ENCODE measurements around the gene THG1L. TPM values are rescaled to one million over a fixed set of nuclear protein-coding genes. Genes with fewer than 3 reads are reported as not detected.

THG1L gene

GRCh38 chr5:157764531-157764930, 33.3 kb downstream of the THG1L start:
- peaks cover 14% of the 10 kb centered on the region for H3K4me1 ChIP-seq (ENCODE audit: control insufficient read depth, insufficient read depth, low read length)
- H3K27me3 ChIP-seq (ENCODE audit: control insufficient read depth, insufficient read depth, low read length): no peaks in the 10 kb centered on the region
- no peaks in the 10 kb centered on the region for H3K9me3 ChIP-seq (replicated peaks; ENCODE audit: low read length)
- no peaks in the 10 kb centered on the region for H3K36me3 ChIP-seq (ENCODE audit: insufficient read depth, low read length)
- H3K9ac ChIP-seq (ENCODE audit: low read depth, low read length): no peak overlapping the region
- no peak overlapping the region for H3K4me2 ChIP-seq (ENCODE audit: low read length)
- no peak overlapping the region for H3K4me3 ChIP-seq (ENCODE audit: low read length)

GRCh38 chr5:157766442-157766841, 35.2 kb downstream of the THG1L start:
- H3K36me3 ChIP-seq (ENCODE audit: insufficient read depth, low read length): no peaks in the 10 kb centered on the region
- H3K27me3 ChIP-seq (ENCODE audit: control insufficient read depth, insufficient read depth, low read length): no peaks in the 10 kb centered on the region
- H3K9ac ChIP-seq (ENCODE audit: low read depth, low read length): no peak overlapping the region
- no peaks in the 10 kb centered on the region for H3K9me3 ChIP-seq (replicated peaks; ENCODE audit: low read length)
- peaks cover 14% of the 10 kb centered on the region for H3K4me1 ChIP-seq (ENCODE audit: control insufficient read depth, insufficient read depth, low read length)
- no peak overlapping the region for H3K4me3 ChIP-seq (ENCODE audit: low read length)
- no peak overlapping the region for H3K4me2 ChIP-seq (ENCODE audit: low read length)

- no peak overlapping the region for H3K4me3 ChIP-seq (ENCODE audit: low read length)
- H3K9me3 ChIP-seq (replicated peaks; ENCODE audit: low read length): no peaks in the 10 kb centered on the region
- H3K4me1 ChIP-seq (ENCODE audit: control insufficient read depth, insufficient read depth, low read length): peaks cover 14% of the 10 kb centered on the region
- no peaks in the 10 kb centered on the region for H3K27me3 ChIP-seq (ENCODE audit: control insufficient read depth, insufficient read depth, low read length)
- no peak overlapping the region for H3K9ac ChIP-seq (ENCODE audit: low read depth, low read length)
- no peak overlapping the region for H3K4me2 ChIP-seq (ENCODE audit: low read length)
- no peaks in the 10 kb centered on the region for H3K36me3 ChIP-seq (ENCODE audit: insufficient read depth, low read length)
These were observed 35.7 kb downstream of the THG1L start for GRCh38 chr5:157766902-157767301.

- H3K27me3 ChIP-seq (ENCODE audit: control insufficient read depth, insufficient read depth, low read length): no peaks in the 10 kb centered on the region
- H3K4me2 ChIP-seq (ENCODE audit: low read length): peak overlapping the region; percentile 53
- H3K4me1 ChIP-seq (ENCODE audit: control insufficient read depth, insufficient read depth, low read length): peaks cover 14% of the 10 kb centered on the region
- no peaks in the 10 kb centered on the region for H3K9me3 ChIP-seq (replicated peaks; ENCODE audit: low read length)
- H3K9ac ChIP-seq (ENCODE audit: low read depth, low read length): no peak overlapping the region
- H3K36me3 ChIP-seq (ENCODE audit: insufficient read depth, low read length): no peaks in the 10 kb centered on the region
- H3K4me3 ChIP-seq (ENCODE audit: low read length): no peak overlapping the region
These were observed 36.5 kb downstream of the THG1L start for GRCh38 chr5:157767689-157768088.

- Histone ChIP-seq H3K9me3 (replicated peaks; ENCODE audit: low read length) (no peaks in the 10 kb centered on the region), H3K4me2 (ENCODE audit: low read length) (no peak overlapping the region), H3K27me3 (ENCODE audit: control insufficient read depth, insufficient read depth, low read length) (no peaks in the 10 kb centered on the region), H3K4me1 (ENCODE audit: control insufficient read depth, insufficient read depth, low read length) (peaks cover 9% of the 10 kb centered on the region), H3K9ac (ENCODE audit: low read depth, low read length) (no peak overlapping the region), H3K36me3 (ENCODE audit: insufficient read depth, low read length) (no peaks in the 10 kb centered on the region), H3K4me3 (ENCODE audit: low read length) (no peak overlapping the region)
These were observed 39.4 kb downstream of the THG1L start for GRCh38 chr5:157770665-157771064.

- no peaks in the 10 kb centered on the region for H3K36me3 ChIP-seq (ENCODE audit: insufficient read depth, low read length)
- H3K4me2 ChIP-seq (ENCODE audit: low read length): no peak overlapping the region
- no peak overlapping the region for H3K4me3 ChIP-seq (ENCODE audit: low read length)
- no peaks in the 10 kb centered on the region for H3K27me3 ChIP-seq (ENCODE audit: control insufficient read depth, insufficient read depth, low read length)
- H3K9ac ChIP-seq (ENCODE audit: low read depth, low read length): no peak overlapping the region
- no peaks in the 10 kb centered on the region for H3K9me3 ChIP-seq (replicated peaks; ENCODE audit: low read length)
- H3K4me1 ChIP-seq (ENCODE audit: control insufficient read depth, insufficient read depth, low read length): peaks cover 9% of the 10 kb centered on the region
These were observed 40.9 kb downstream of the THG1L start for GRCh38 chr5:157772127-157772526.

- H3K4me3 ChIP-seq (ENCODE audit: low read length): no peak overlapping the region
These were observed 47.0 kb downstream of the THG1L start for GRCh38 chr5:157778121-157778805.

GRCh38 chr5:157779221-157779620, 48.0 kb downstream of the THG1L start:
- Histone ChIP-seq H3K9ac (ENCODE audit: low read depth, low read length) (no peak overlapping the region), H3K4me3 (ENCODE audit: low read length) (no peak overlapping the region), H3K9me3 (replicated peaks; ENCODE audit: low read length) (no peaks in the 10 kb centered on the region)

More at GRCh38 chr5:157778121-157778805, 47.0 kb downstream of the THG1L start:
- H3K27me3 ChIP-seq (ENCODE audit: control insufficient read depth, insufficient read depth, low read length): no peaks in the 10 kb centered on the region
- no peak overlapping the region for H3K4me2 ChIP-seq (ENCODE audit: low read length)
- no peak overlapping the region for H3K9ac ChIP-seq (ENCODE audit: low read depth, low read length)
- no peaks in the 10 kb centered on the region for H3K9me3 ChIP-seq (replicated peaks; ENCODE audit: low read length)
- H3K4me1 ChIP-seq (ENCODE audit: control insufficient read depth, insufficient read depth, low read length): no peaks in the 10 kb centered on the region
- no peaks in the 10 kb centered on the region for H3K36me3 ChIP-seq (ENCODE audit: insufficient read depth, low read length)

GRCh38 chr5:157785801-157786200, 54.6 kb downstream of the THG1L start:
- Histone ChIP-seq H3K4me1 (ENCODE audit: control insufficient read depth, insufficient read depth, low read length) (no peaks in the 10 kb centered on the region), H3K4me3 (ENCODE audit: low read length) (no peak overlapping the region), H3K9ac (ENCODE audit: low read depth, low read length) (no peak overlapping the region), H3K4me2 (ENCODE audit: low read length) (no peak overlapping the region), H3K27me3 (ENCODE audit: control insufficient read depth, insufficient read depth, low read length) (no peaks in the 10 kb centered on the region), H3K36me3 (ENCODE audit: insufficient read depth, low read length) (peaks cover 48% of the 10 kb centered on the region), H3K9me3 (replicated peaks; ENCODE audit: low read length) (no peaks in the 10 kb centered on the region)

More at GRCh38 chr5:157779221-157779620, 48.0 kb downstream of the THG1L start:
- Histone ChIP-seq H3K27me3 (ENCODE audit: control insufficient read depth, insufficient read depth, low read length) (no peaks in the 10 kb centered on the region), H3K36me3 (ENCODE audit: insufficient read depth, low read length) (peaks cover 7% of the 10 kb centered on the region), H3K4me1 (ENCODE audit: control insufficient read depth, insufficient read depth, low read length) (no peaks in the 10 kb centered on the region), H3K4me2 (ENCODE audit: low read length) (no peak overlapping the region)

Small RNAs within 50 kb of the gene (small RNA-seq; reads per million reads assigned to genes)
- not detected for gene AC026407.1

All from skeletal muscle satellite cell (primary cell).